Measurements from ENCODE around the gene ZGPAT. TPM values are rescaled to one million over a fixed set of nuclear protein-coding genes. Genes with fewer than 3 reads are reported as not detected.
A peak's percentile ranks its signal among the peaks of the same experiment; 100 is the strongest.

The ZGPAT gene
- total and polyA plus RNA-seq, 9 of the 15 experiments (the other 6 are each of a cell fraction or from before 2014, with no cell fraction given): 0.14 to 26.6 (median 7.4) TPM

- TF ChIP-seq CREB5 (CRISPR knock-in tag; IDR thresholded peaks at IDR 0.05) (no peak), IFI16 (CRISPR knock-in tag; IDR thresholded peaks at IDR 0.05) (no peak), RCOR1 (IDR thresholded peaks at IDR 0.05; ENCODE audit: borderline replicate concordance in 1 of 2, low read depth in 2 of 2, low read length in 2 of 2) (no peak), CREM (IDR thresholded peaks at IDR 0.05; ENCODE audit: low read depth) (peak; percentile 73), XRCC5 (IDR thresholded peaks at IDR 0.05; ENCODE audit: low read depth, low read length) (no peak), KLF1 (tag; IDR thresholded peaks at IDR 0.05) (peak; percentile 66; the same call in 1 of the 2 replicates), ZNF561 (CRISPR knock-in tag; conservative IDR thresholded peaks at IDR 0.05) (no peak), TAF9B (IDR thresholded peaks at IDR 0.05; ENCODE audit: partially characterized antibody) (no peak), SPI1 (IDR thresholded peaks at IDR 0.05; ENCODE audit: borderline replicate concordance, low read depth, low read length) (peak; percentile 92), CHAMP1 (IDR thresholded peaks at IDR 0.05) (no peak), POLR2AphosphoS2 (IDR thresholded peaks at IDR 0.05; ENCODE audit: low read length) (no peak), ZNF41 (CRISPR knock-in tag; conservative IDR thresholded peaks at IDR 0.05) (peak; percentile 23; the same call in 1 of the 2 replicates), HBP1 (CRISPR knock-in tag; IDR thresholded peaks at IDR 0.05) (no peak), GABPA (tag; conservative IDR thresholded peaks at IDR 0.05; ENCODE audit: low read depth) (peak; percentile 96), ZNF280A (IDR thresholded peaks at IDR 0.05; ENCODE audit: low read depth, partially characterized antibody) (no peak), FOXA3 (CRISPR knock-in tag; conservative IDR thresholded peaks at IDR 0.05 in 1 of 2, IDR thresholded peaks at IDR 0.05 in 1 of 2) (no peak; a peak in 2 of 4 replicates), ZNF124 (CRISPR knock-in tag; IDR thresholded peaks at IDR 0.05) (0 out of 2 replicates have a peak, but pooled peaks have one; percentile 23), ZBTB34 (CRISPR knock-in tag; IDR thresholded peaks at IDR 0.05) (no peak), NR2F6 (CRISPR knock-in tag; IDR thresholded peaks at IDR 0.05) (peak; percentile 82), NFE2 (IDR thresholded peaks at IDR 0.05; ENCODE audit: low read depth) (no peak)
These were observed at the start of gene ZGPAT, which contains the start of gene ARFRP1 (continued) for GRCh38 chr20:63707558-63708300.
